ENCODE results near the gene RPS27. TPM values are rescaled to one million over a fixed set of nuclear protein-coding genes. Genes with fewer than 3 reads are reported as not detected.
"Not testable (repeated sequence)": the region's sequence is repeated elsewhere in the genome, so short reads cannot be mapped to it uniquely, and the experiment has no call there.

Gene RPS27
- total RNA-seq, 2 donors from 2014 or later: 1,800 to 2,084 TPM

DNA sequence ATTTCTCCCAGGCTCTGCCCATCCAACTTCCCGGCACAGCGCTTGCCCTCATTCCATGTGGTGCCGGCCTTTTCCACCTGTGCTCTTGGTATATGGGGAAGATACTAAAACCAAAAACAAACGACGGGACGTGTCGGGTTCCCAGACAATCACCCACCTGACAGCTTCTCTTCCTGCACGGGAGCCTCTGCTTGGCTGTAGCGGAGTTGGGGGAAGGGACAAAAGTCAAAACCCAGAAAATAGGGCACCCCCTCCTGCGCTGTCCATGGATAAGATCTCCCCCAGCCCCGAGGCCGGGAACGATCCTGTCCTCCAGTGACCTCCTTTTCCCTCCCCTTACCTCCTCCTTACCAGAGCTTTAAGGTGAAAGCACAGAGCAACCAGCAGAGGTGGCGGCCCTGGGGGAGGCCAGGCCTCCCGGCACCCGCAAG, 13.7 kb upstream of the RPS27 start:
- Histone ChIP-seq H3K4me3 (ENCODE audit: low read length) (peak overlapping the region; percentile 100), H3K9me3 (ENCODE audit: control insufficient read depth, low read length) (no peaks in the 10 kb centered on the region), H3K36me3 (ENCODE audit: control insufficient read depth, insufficient read depth, low read length) (peaks cover 46% of the 10 kb centered on the region), H3K4me1 (ENCODE audit: control insufficient read depth, insufficient read depth, low read length) (no peaks in the 10 kb centered on the region), H3K27me3 (ENCODE audit: control insufficient read depth, insufficient read depth, low read length, poor library complexity, severe bottlenecking) (no peaks in the 10 kb centered on the region), H3K9ac (ENCODE audit: extremely low read depth, low read length, poor library complexity, severe bottlenecking) (peak overlapping the region; percentile 89), H3K27ac (ENCODE audit: low read depth, low read length) (no peak overlapping the region)
- peak overlapping the region; percentile 87 for H3K4me3 Mint-ChIP-seq
- H3K36me3 Mint-ChIP-seq (ENCODE audit: low read depth): peaks cover 34% of the 10 kb centered on the region
- TF ChIP-seq, protein P1, sequence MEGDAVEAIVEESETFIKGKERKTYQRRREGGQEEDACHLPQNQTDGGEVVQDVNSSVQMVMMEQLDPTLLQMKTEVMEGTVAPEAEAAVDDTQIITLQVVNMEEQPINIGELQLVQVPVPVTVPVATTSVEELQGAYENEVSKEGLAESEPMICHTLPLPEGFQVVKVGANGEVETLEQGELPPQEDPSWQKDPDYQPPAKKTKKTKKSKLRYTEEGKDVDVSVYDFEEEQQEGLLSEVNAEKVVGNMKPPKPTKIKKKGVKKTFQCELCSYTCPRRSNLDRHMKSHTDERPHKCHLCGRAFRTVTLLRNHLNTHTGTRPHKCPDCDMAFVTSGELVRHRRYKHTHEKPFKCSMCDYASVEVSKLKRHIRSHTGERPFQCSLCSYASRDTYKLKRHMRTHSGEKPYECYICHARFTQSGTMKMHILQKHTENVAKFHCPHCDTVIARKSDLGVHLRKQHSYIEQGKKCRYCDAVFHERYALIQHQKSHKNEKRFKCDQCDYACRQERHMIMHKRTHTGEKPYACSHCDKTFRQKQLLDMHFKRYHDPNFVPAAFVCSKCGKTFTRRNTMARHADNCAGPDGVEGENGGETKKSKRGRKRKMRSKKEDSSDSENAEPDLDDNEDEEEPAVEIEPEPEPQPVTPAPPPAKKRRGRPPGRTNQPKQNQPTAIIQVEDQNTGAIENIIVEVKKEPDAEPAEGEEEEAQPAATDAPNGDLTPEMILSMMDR (conservative IDR thresholded peaks at IDR 0.05): no peak
- H3K27ac Mint-ChIP-seq: peak overlapping the region; percentile 94
- no peaks in the 10 kb centered on the region for H3K9me3 Mint-ChIP-seq
- H3K4me1 Mint-ChIP-seq: peaks cover 16% of the 10 kb centered on the region
- no peak for DNase-seq
- H3K27me3 Mint-ChIP-seq (ENCODE audit: insufficient read depth): no peaks in the 10 kb centered on the region
- WGBS, 2 experiments (ENCODE audit: insufficient coverage in 1 of 2, insufficient read length in 1 of 2): 0 to 3% methylated on average over 2 to 16 of the region's 16 CpGs

DNA sequence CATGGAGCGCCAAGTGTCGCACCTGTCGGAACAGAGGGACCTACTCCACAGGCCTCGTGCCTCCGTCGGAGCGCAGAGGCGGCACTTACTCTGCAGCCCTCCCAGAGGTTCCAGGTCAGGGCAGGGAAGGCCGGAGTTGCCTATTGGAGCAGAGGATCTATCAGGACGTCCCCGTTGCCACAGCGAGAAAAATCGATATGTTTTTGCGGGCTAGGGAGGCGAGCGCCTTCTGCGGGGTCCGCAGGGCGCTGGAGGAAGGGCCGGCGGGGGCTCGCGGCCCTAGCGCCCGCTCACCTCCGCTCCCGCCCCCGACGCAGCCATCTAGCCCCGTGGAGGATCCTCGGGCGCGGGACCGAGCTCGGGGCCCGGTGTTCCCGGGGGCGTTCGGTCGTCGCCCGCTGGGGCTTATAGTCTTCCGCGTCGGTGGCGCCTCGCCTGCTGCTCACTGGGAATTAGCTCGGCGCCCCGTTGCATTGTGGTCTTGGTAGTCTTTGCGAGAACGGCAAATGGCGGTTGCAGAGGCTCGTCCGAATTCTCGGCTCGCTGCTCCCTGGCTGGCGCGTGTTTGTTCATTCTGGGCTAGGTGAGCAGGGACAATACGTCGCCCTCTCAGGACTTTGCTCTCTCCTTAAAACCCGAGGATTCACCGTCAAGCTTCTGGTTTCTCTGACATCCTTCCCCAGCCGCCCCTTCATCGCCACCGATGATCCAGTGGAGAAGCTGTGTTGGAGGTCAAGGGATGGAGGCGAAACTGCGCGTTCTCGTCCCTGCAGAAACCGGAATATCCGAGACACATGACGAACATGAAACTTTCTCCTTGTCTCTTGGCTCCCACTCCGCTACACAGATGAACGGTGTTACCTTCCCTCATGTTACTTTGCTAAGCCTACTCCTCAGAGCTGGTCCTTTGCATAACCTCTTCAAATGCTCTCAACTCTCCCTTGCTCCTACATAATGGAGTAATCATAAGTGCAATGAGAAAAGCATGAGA, 13.0 kb upstream of the RPS27 start, which contains the start of gene JTB:
Gene JTB (minus strand): TSS at position 425 of the 991 bp plus-strand sequence. CDS start 422 bp downstream, at position 3.
- Histone ChIP-seq H3K4me3 (ENCODE audit: low read length) (peak within 1 kb of the TSS; percentile 100), H3K4me1 (ENCODE audit: control insufficient read depth, insufficient read depth, low read length) (no peaks in the 10 kb centered on the region), H3K27ac (ENCODE audit: low read depth, low read length) (peak within 1 kb of the TSS; percentile 53), H3K9ac (ENCODE audit: extremely low read depth, low read length, poor library complexity, severe bottlenecking) (peak within 1 kb of the TSS; percentile 89), H3K27me3 (ENCODE audit: control insufficient read depth, insufficient read depth, low read length, poor library complexity, severe bottlenecking) (no peaks in the 10 kb centered on the region), H3K36me3 (ENCODE audit: control insufficient read depth, insufficient read depth, low read length) (peaks cover 46% of the 10 kb centered on the region), H3K9me3 (ENCODE audit: control insufficient read depth, low read length) (no peaks in the 10 kb centered on the region)
- H3K27ac Mint-ChIP-seq: peak within 1 kb of the TSS; percentile 94
- TF ChIP-seq, protein P1 (conservative IDR thresholded peaks at IDR 0.05): no peak
- no peaks in the 10 kb centered on the region for H3K9me3 Mint-ChIP-seq
- WGBS, 2 experiments (ENCODE audit: insufficient coverage in 1 of 2, insufficient read length in 1 of 2): 1 to 2% methylated on average over 47 to 75 of the region's 75 CpGs
- peaks cover 16% of the 10 kb centered on the region for H3K4me1 Mint-ChIP-seq
- peak; percentile 95 for DNase-seq
- H3K4me3 Mint-ChIP-seq: peak within 1 kb of the TSS; percentile 87
- H3K27me3 Mint-ChIP-seq (ENCODE audit: insufficient read depth): no peaks in the 10 kb centered on the region
- peaks cover 40% of the 10 kb centered on the region for H3K36me3 Mint-ChIP-seq (ENCODE audit: low read depth)

DNA sequence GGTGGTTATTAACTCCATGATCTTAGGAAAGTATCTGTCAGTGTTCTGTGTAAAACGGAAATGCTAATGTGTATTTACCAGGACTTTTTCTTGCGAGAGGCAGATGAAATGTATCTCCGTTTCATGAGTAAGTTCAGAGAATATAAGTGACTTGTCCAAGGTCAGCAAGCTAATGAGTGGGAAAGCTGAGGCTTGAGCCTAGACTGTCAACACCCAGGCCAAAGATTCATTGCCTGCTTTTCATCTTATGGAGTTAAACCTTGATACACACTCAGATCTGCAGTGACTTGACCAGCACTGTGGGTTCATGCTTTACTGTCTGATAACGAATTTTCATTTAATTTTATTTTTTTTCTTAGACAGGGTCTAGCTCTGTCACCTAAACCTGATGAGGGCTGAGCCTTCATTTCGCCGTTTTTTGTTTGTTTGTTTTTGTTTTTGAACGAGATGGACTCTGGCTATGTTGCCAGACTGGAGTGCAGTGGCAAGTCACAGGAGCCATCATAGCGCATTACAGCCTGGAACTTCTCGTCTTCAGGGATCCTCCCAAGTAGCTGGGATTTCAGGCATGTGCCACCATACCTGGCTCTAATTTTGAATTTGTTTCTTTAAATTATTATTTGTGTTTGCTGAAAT, 12.2 kb upstream of the RPS27 start:
- TF ChIP-seq, protein P1 (conservative IDR thresholded peaks at IDR 0.05): no peak
- Histone ChIP-seq H3K4me3 (ENCODE audit: low read length) (peak overlapping the region; percentile 100), H3K27ac (ENCODE audit: low read depth, low read length) (no peak overlapping the region), H3K36me3 (ENCODE audit: control insufficient read depth, insufficient read depth, low read length) (peaks cover 48% of the 10 kb centered on the region), H3K9me3 (ENCODE audit: control insufficient read depth, low read length) (no peaks in the 10 kb centered on the region), H3K4me1 (ENCODE audit: control insufficient read depth, insufficient read depth, low read length) (no peaks in the 10 kb centered on the region), H3K9ac (ENCODE audit: extremely low read depth, low read length, poor library complexity, severe bottlenecking) (peak overlapping the region; percentile 89), H3K27me3 (ENCODE audit: control insufficient read depth, insufficient read depth, low read length, poor library complexity, severe bottlenecking) (no peaks in the 10 kb centered on the region)
- 85 to 89% methylated on average over 8 to 9 of the region's 9 CpGs for WGBS, 2 experiments (ENCODE audit: insufficient coverage in 1 of 2, insufficient read length in 1 of 2)
- peaks cover 16% of the 10 kb centered on the region for H3K4me1 Mint-ChIP-seq
- peak overlapping the region; percentile 93 for H3K27ac Mint-ChIP-seq
- H3K27me3 Mint-ChIP-seq (ENCODE audit: insufficient read depth): no peaks in the 10 kb centered on the region
- H3K9me3 Mint-ChIP-seq: no peaks in the 10 kb centered on the region
- peaks cover 45% of the 10 kb centered on the region for H3K36me3 Mint-ChIP-seq (ENCODE audit: low read depth)
- DNase-seq: no peak
- peak overlapping the region; percentile 87 for H3K4me3 Mint-ChIP-seq

DNA sequence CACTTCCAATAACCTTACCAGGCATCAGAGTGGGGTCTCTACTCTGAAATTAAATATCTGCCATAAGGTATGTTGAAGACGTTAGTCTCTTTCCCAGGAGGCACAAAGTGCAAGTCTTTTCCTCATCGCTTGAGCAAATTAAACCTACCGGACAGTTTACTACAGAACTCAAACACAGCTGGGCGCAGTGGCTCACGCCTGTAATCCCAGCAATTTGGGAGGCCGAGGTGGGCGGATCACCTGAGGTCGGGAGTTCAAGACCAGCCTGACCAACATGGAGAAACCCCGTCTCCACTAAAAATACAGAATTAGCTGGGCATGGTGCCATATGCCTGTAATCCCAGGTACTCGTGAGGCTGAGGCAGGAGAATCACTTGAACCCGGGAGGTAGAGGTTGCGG, 11.5 kb upstream of the RPS27 start:
- H3K27ac Mint-ChIP-seq; H3K27me3 ChIP-seq (ENCODE audit: control insufficient read depth, insufficient read depth, low read length, poor library complexity, severe bottlenecking); H3K9me3 ChIP-seq (ENCODE audit: control insufficient read depth, low read length); H3K4me1 ChIP-seq (ENCODE audit: control insufficient read depth, insufficient read depth, low read length); H3K9ac ChIP-seq (ENCODE audit: extremely low read depth, low read length, poor library complexity, severe bottlenecking); H3K27me3 Mint-ChIP-seq (ENCODE audit: insufficient read depth); H3K4me3 Mint-ChIP-seq; H3K4me3 ChIP-seq (ENCODE audit: low read length); DNase-seq; H3K9me3 Mint-ChIP-seq; H3K27ac ChIP-seq (ENCODE audit: low read depth, low read length): not testable (repeated sequence)
- Mint-ChIP-seq H3K4me1 (peaks cover 16% of the 10 kb centered on the region), H3K36me3 (ENCODE audit: low read depth) (peaks cover 44% of the 10 kb centered on the region)
- H3K36me3 ChIP-seq (ENCODE audit: control insufficient read depth, insufficient read depth, low read length): peaks cover 44% of the 10 kb centered on the region
- WGBS, 2 experiments (ENCODE audit: insufficient coverage in 1 of 2, insufficient read length in 1 of 2): 92 to 94% methylated on average over 8 to 12 of the region's 12 CpGs

Measured in endodermal cell (in vitro differentiated cells).